ENCODE results near the gene GLOD4.
"Not testable (repeated sequence)": the region's sequence is repeated elsewhere in the genome, so short reads cannot be mapped to it uniquely, and the experiment has no call there.

- TF ChIP-seq CTCF (IDR thresholded peaks at IDR 0.05 in 8 of 11, conservative IDR thresholded peaks at IDR 0.05 in 3 of 11); POLR2A (IDR thresholded peaks at IDR 0.05): not testable (repeated sequence)
These were observed 8.1 kb upstream of the GLOD4 start for GRCh38 chr17:789931-790873.

All from spleen (tissue), 7 donors.